Neural progenitor cell (in vitro differentiated cells): ENCODE results near the gene LMTK2. TPM values are rescaled to one million over a fixed set of nuclear protein-coding genes. Genes with fewer than 3 reads are reported as not detected.

Source experiments
- DNase-seq: peaks from one replicate; pipeline ENCODE4 v3.0.0-alpha.2; 2016; ENCODE audit warnings: low spot score
- H2AFZ ChIP-seq: fragments of 200-600 bp; sonication (generic); replicated peaks from 2 replicates; pipeline ENCODE4 v1.6.1; 2016; ENCODE audit warnings: antibody characterized with exemption
- H3F3A ChIP-seq: fragments of 200-600 bp; sonication (generic); 2 replicates; pipeline ENCODE4 v1.6.1; 2016; ENCODE audit warnings: antibody characterized with exemption, low read depth
- H3K27ac ChIP-seq: fragments of 200-600 bp; sonication (generic); 2 replicates; pipeline ENCODE4 v1.5.1; 2016; ENCODE audit warnings: mild to moderate bottlenecking
- H3K27me3 ChIP-seq: fragments of 200-600 bp; sonication (generic); 2 replicates; pipeline ENCODE4 v1.6.1; 2016; ENCODE audit warnings: mild to moderate bottlenecking, moderate library complexity
- H3K36me3 ChIP-seq: fragments of 200-600 bp; sonication (generic); 2 replicates; pipeline ENCODE4 v1.5.1; 2016
- H3K4me1 ChIP-seq: fragments of 200-600 bp; sonication (generic); 2 replicates; pipeline ENCODE4 v1.6.1; 2016; ENCODE audit warnings: mixed run types
- H3K4me2 ChIP-seq: fragments of 200-600 bp; sonication (generic); 2 replicates; pipeline ENCODE4 v1.6.1; 2016
- H3K4me3 ChIP-seq: fragments of 200-600 bp; sonication (generic); 2 replicates; pipeline ENCODE4 v1.5.1; 2016
- H3K79me2 ChIP-seq: fragments of 200-600 bp; sonication (generic); 2 replicates; pipeline ENCODE4 v1.6.1; 2016; ENCODE audit warnings: low read depth
- H3K9ac ChIP-seq: fragments of 200-600 bp; sonication (generic); 2 replicates; pipeline ENCODE4 v1.6.1; 2016
- H3K9me3 ChIP-seq: fragments of 200-600 bp; sonication (generic); 2 replicates; pipeline ENCODE4 v1.5.1; 2016; ENCODE audit warnings: low read depth
- H4K20me1 ChIP-seq: fragments of 200-600 bp; sonication (generic); 2 replicates; pipeline ENCODE4 v1.6.1; 2016; ENCODE audit warnings: low read depth
- H3K27ac Mint-ChIP-seq: 3 replicates; pipeline ENCODE4 v1.8.0; 2021; ENCODE audit warnings: mixed read lengths
- H3K27me3 Mint-ChIP-seq: 2 replicates; pipeline ENCODE4 v1.8.0; 2022; ENCODE audit warnings: low read depth, mild to moderate bottlenecking, inconsistent platforms, moderate library complexity, mixed read lengths; ENCODE audit not compliant: insufficient read depth
- H3K36me3 Mint-ChIP-seq: 3 replicates; pipeline ENCODE4 v1.8.0; 2021; ENCODE audit warnings: mixed read lengths
- H3K4me1 Mint-ChIP-seq: 3 replicates; pipeline ENCODE4 v1.8.0; 2021; ENCODE audit warnings: mixed read lengths
- H3K4me3 Mint-ChIP-seq: 3 replicates; pipeline ENCODE4 v1.8.0; 2021; ENCODE audit warnings: mild to moderate bottlenecking, moderate library complexity, mixed read lengths
- H3K9me3 Mint-ChIP-seq: 3 replicates; pipeline ENCODE4 v1.8.0; 2020; ENCODE audit warnings: mixed read lengths
- CTCF ChIP-seq: fragments of 200-600 bp; sonication (generic); IDR thresholded peaks from 2 replicates; pipeline ENCODE4 v1.5.1; 2017; ENCODE audit warnings: antibody characterized with exemption, mild to moderate bottlenecking
- EZH2 ChIP-seq: fragments of 200-600 bp; sonication (generic); IDR thresholded peaks from 2 replicates; pipeline ENCODE4 v1.6.1; 2017; ENCODE audit warnings: antibody characterized with exemption, mild to moderate bottlenecking, moderate library complexity
- EZH2phosphoT487 ChIP-seq: fragments of 200-600 bp; sonication (generic); IDR thresholded peaks from 2 replicates; pipeline ENCODE4 v1.6.1; 2017; ENCODE audit warnings: antibody characterized with exemption
- total RNA-seq: library from RNA; depleted of rRNA; stranded (reverse); fragments of >200 nt; gene quantifications from 2 replicates; pipeline ENCODE4 v1.2.3, GENCODE V29; 2015; ENCODE audit warnings: low replicate concordance

LMTK2 gene
- total RNA-seq, 1 donor from 2014 or later = 14.1 TPM

- Mint-ChIP-seq H3K27ac (no peak overlapping the region), H3K9me3 (peaks cover 7% of the 10 kb centered on the region), H3K4me1 (no peaks in the 10 kb centered on the region), H3K27me3 (no peaks in the 10 kb centered on the region), H3K4me3 (no peak overlapping the region), H3K36me3 (peaks cover 23% of the 10 kb centered on the region)
- Histone ChIP-seq H3K27me3 (no peaks in the 10 kb centered on the region), H3K9me3 (no peaks in the 10 kb centered on the region), H3K4me2 (no peak overlapping the region), H3K27ac (no peak overlapping the region), H3K79me2 (peaks cover 18% of the 10 kb centered on the region), H2AFZ (no peak overlapping the region), H3K4me1 (no peaks in the 10 kb centered on the region), H3K36me3 (no peaks in the 10 kb centered on the region), H4K20me1 (peaks cover 4% of the 10 kb centered on the region), H3K4me3 (no peak overlapping the region), H3F3A (no peaks in the 10 kb centered on the region), H3K9ac (no peak overlapping the region)
- no peak for TF ChIP-seq EZH2phosphoT487
- DNase-seq = no peak
Observed at GRCh38 chr7:98194672-98195457, 88.2 kb downstream of the LMTK2 start.

DNA sequence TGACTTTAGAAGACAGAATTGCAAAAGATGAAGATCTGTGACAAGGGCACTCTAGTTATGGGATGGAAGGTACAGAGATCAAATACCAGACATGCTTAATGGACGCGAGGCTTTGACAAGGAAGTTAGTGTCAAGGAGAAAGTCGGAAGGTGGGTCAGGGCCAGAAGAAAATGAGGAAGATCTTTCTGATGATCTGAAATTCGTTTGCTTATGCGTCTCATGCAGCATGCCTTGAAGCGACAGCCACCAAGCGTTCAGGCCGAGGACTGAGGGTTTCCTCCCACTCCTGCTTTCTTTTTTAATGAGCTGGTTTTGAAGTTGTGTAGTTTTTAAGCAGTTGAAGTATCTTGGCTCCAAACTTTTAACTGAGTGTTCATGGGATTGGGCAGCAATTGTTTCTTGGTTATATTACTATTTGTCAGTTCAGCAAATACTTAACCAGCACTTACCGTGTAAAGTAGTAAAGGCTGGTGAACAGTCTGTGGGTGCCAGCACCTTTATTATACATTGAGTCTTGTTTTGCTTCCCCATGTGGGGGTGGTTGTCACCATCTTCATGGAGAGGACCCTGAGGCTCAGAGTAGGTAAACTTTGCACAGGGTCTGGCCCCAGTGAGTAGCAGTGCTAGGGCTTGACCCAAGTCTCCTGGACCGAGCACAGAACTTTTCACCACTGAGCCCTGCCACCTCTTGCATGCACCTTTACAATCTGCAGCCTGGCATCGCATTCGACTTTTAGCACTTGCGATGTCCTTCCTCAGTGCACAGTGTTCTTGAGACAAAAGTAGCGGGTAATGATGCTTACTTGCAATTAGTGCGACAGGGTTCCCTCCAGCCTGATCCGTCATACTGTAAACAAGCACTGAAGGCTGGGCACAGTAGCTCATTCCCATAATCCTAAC, 90.3 kb downstream of the LMTK2 start:
- Mint-ChIP-seq H3K27me3 (no peaks in the 10 kb centered on the region), H3K36me3 (peaks cover 28% of the 10 kb centered on the region), H3K4me1 (no peaks in the 10 kb centered on the region), H3K27ac (no peak overlapping the region), H3K4me3 (no peak overlapping the region), H3K9me3 (peaks cover 7% of the 10 kb centered on the region)
- no peaks in the 10 kb centered on the region for H3K4me1 ChIP-seq
- peaks cover 8% of the 10 kb centered on the region for H4K20me1 ChIP-seq
- H3K79me2 ChIP-seq = peaks cover 24% of the 10 kb centered on the region
- no peak overlapping the region for H3K27ac ChIP-seq
- TF ChIP-seq EZH2phosphoT487 (no peak), EZH2 (no peak), CTCF (no peak)
- H3F3A ChIP-seq = no peaks in the 10 kb centered on the region
- H3K4me3 ChIP-seq = no peak overlapping the region
- H3K9ac ChIP-seq = no peak overlapping the region
- no peak overlapping the region for H3K4me2 ChIP-seq
- no peak overlapping the region for H2AFZ ChIP-seq
- no peaks in the 10 kb centered on the region for H3K36me3 ChIP-seq
- no peaks in the 10 kb centered on the region for H3K27me3 ChIP-seq
- H3K9me3 ChIP-seq = no peaks in the 10 kb centered on the region
- no peak for DNase-seq

DNA sequence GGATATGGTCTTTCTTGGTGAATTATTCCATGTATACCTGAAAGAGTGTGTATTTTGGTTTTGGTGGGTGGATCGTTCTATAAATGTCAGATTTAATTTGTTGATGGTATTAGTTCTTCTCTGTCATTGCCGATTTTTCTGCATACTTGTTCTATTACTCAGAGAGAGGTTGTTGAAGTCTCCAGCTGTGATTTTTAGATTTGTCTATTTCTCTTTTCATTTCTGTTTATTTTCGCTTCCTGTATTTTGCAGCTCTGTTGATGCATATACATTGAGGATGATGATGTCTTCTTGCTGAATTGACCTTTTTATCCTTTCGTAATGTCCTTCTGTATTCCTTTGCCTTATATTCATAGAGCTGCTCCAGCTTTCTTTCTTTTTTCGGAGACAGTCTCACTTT, 92.5 kb downstream of the LMTK2 start:
- Histone ChIP-seq H3K36me3 (no peaks in the 10 kb centered on the region), H3K27ac (no peak overlapping the region), H3K9ac (no peak overlapping the region), H3K27me3 (no peaks in the 10 kb centered on the region), H3K4me1 (no peaks in the 10 kb centered on the region), H3K4me3 (no peak overlapping the region), H3F3A (no peaks in the 10 kb centered on the region), H3K79me2 (peaks cover 30% of the 10 kb centered on the region), H3K9me3 (no peaks in the 10 kb centered on the region), H2AFZ (no peak overlapping the region), H3K4me2 (no peak overlapping the region), H4K20me1 (peaks cover 8% of the 10 kb centered on the region)
- no peak overlapping the region for H3K4me3 Mint-ChIP-seq
- H3K9me3 Mint-ChIP-seq = peaks cover 7% of the 10 kb centered on the region
- no peak for TF ChIP-seq CTCF
- TF ChIP-seq EZH2phosphoT487 = no peak
- no peak for TF ChIP-seq EZH2
- DNase-seq = no peak
- no peak overlapping the region for H3K27ac Mint-ChIP-seq
- H3K36me3 Mint-ChIP-seq = peaks cover 30% of the 10 kb centered on the region
- H3K4me1 Mint-ChIP-seq = no peaks in the 10 kb centered on the region
- H3K27me3 Mint-ChIP-seq = peaks cover 2% of the 10 kb centered on the region
